Astrocyte of the cerebellum (primary cell): ENCODE data around the gene FOXL2NB.

Experiments used
- DNase-seq: peaks from one replicate; pipeline ENCODE4 v3.0.0-alpha.2; 2011; ENCODE audit warnings: low read depth
- H3K4me3 ChIP-seq: 2 replicates; pipeline ENCODE4 v1.5.1; 2011; ENCODE audit warnings: mild to moderate bottlenecking, low read depth, low read length, moderate library complexity
- in situ Hi-C: cut with HindIII; loops from 2 replicates; pipeline ENCODE4 v1.10.0; 2017; ENCODE audit warnings: low sequenced_read_pairs
- TF ChIP-seq, protein P1 (sequence below): IDR thresholded peaks from 2 replicates; pipeline ENCODE4 v1.5.1; 2012; ENCODE audit warnings: low read length, low read depth, moderate library complexity, mild to moderate bottlenecking; ENCODE audit errors: missing control alignments

Gene FOXL2NB

DNA sequence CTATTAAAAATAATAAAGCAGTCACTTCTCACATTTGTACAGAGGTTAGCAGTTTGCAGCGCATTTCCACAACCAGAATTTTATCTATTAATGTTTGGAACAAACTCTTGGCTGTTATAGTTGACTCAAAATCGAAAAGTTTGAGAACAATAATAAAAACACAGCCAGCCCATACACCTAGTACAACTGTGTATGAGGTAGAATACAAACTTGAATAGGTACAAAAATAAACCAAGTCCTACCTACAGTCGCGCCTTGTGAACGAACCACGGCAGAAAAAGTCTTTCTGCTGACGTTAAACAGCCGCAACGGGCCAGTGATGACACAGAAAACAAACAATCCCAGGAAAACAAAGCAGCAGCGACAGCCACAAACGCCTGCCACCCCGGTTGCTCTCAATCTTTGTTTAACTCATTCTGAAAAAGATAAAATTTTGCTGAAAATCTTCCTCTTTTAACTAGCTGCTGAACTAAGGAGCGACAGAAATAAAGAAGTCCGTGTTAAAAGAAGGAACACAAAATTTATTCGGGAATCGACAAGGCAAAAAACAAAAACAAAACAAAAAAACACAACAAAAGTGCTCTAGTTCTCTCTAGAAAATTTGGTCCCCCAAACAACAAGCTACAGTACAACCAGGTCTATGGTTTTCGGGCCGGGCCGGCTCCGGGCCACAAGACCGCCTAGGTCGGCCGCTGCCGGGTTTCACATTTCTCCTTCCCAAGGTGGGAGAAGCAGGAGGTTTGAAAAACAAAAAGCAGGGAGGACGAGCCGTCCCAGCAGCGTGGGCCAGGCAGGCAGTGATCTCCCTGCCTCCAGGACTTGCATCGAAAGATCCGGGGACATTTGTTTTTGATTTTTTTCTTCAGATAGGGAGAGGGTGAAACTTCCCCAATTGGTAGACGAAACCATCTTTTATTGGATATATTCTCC, 3.0 kb upstream of the FOXL2NB start:
- no peak overlapping the region for H3K4me3 ChIP-seq
- in situ Hi-C loops: loop anchor here (10.0 kb wide), 1 partner anchor 361 kb away; no protein-coding TSS in a partner anchor
- TF ChIP-seq, protein P1, sequence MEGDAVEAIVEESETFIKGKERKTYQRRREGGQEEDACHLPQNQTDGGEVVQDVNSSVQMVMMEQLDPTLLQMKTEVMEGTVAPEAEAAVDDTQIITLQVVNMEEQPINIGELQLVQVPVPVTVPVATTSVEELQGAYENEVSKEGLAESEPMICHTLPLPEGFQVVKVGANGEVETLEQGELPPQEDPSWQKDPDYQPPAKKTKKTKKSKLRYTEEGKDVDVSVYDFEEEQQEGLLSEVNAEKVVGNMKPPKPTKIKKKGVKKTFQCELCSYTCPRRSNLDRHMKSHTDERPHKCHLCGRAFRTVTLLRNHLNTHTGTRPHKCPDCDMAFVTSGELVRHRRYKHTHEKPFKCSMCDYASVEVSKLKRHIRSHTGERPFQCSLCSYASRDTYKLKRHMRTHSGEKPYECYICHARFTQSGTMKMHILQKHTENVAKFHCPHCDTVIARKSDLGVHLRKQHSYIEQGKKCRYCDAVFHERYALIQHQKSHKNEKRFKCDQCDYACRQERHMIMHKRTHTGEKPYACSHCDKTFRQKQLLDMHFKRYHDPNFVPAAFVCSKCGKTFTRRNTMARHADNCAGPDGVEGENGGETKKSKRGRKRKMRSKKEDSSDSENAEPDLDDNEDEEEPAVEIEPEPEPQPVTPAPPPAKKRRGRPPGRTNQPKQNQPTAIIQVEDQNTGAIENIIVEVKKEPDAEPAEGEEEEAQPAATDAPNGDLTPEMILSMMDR: no peak
- DNase-seq: no peak

DNA sequence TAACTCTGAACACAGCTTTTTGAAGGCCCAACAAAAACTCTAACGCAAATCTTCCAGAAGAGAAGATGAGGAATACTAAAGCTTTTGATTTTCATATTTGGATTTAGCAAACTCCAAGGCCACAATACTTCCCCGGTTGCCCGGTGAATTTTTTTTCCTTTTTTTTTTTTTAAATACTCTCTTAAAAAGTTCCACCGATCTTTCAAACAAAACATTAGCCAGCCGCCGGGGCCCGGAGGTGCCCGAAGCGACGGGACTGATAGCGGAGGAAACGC, 2.4 kb upstream of the FOXL2NB start:
- in situ Hi-C loops: loop anchor here (10.0 kb wide), 1 partner anchor 360 kb away; no protein-coding TSS in a partner anchor
- TF ChIP-seq, protein P1: no peak
- no peak for DNase-seq
- H3K4me3 ChIP-seq: no peak overlapping the region

- TF ChIP-seq, protein P1: no peak
- no peak for DNase-seq
- H3K4me3 ChIP-seq: no peak overlapping the region
- in situ Hi-C loops: loop anchor here (10.0 kb wide), 1 partner anchor 360 kb away; no protein-coding TSS in a partner anchor
Measured at GRCh38 chr3:138944929-138945708, 1.9 kb upstream of the FOXL2NB start.

- TF ChIP-seq, protein P1: peak; percentile 27
- H3K4me3 ChIP-seq: peak overlapping the region; percentile 36
- DNase-seq: no peak
- in situ Hi-C loops: loop anchor here (10.0 kb wide), 1 partner anchor 359 kb away; no protein-coding TSS in a partner anchor
Measured at GRCh38 chr3:138945709-138946662, 1.0 kb upstream of the FOXL2NB start.

DNA sequence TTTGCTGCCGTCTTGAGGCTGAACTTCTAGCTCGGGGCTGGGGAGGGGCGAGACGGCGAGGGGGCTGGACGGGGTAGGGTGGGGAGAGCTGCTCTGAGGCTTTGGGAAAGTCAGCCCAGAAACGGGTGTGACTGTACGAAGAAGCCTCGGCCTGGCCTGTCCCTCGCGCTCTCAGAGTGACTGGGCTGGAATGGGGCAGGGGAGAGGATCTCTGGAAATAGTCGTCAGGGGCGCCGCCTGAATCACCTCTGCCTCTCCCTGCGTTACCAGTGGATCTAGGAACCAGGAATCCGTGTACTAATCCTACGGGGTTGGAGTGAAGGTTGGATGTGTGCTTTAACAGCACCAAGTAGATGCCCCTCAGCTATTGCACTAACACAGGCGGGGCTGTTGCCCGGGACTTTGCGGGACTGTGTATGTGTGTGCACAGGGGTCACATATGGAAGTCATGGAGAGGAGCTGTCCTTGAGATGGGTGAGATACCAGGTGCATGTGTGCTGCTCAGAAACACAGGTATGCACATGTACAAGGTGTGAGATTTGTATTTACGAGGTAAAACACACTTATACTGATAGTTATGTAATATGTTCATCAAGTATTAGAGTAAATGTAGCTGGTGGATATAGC, 591 bp downstream of the FOXL2NB start:
- H3K4me3 ChIP-seq: peak overlapping the region; percentile 36
- DNase-seq: no peak
- TF ChIP-seq, protein P1: no peak
- in situ Hi-C loops: loop anchor here (10.0 kb wide), 1 partner anchor 357 kb away; no protein-coding TSS in a partner anchor
